ENCODE measurements around the gene ACIN1. TPM values are rescaled to one million over a fixed set of nuclear protein-coding genes. Genes with fewer than 3 reads are reported as not detected.
A peak's percentile ranks its signal among the peaks of the same experiment; 100 is the strongest.

The ACIN1 gene
- total and polyA plus RNA-seq, 9 of the 15 experiments (the other 6 are each of a cell fraction or from before 2014, with no cell fraction given): 5.0 to 196 (median 129) TPM

DNA sequence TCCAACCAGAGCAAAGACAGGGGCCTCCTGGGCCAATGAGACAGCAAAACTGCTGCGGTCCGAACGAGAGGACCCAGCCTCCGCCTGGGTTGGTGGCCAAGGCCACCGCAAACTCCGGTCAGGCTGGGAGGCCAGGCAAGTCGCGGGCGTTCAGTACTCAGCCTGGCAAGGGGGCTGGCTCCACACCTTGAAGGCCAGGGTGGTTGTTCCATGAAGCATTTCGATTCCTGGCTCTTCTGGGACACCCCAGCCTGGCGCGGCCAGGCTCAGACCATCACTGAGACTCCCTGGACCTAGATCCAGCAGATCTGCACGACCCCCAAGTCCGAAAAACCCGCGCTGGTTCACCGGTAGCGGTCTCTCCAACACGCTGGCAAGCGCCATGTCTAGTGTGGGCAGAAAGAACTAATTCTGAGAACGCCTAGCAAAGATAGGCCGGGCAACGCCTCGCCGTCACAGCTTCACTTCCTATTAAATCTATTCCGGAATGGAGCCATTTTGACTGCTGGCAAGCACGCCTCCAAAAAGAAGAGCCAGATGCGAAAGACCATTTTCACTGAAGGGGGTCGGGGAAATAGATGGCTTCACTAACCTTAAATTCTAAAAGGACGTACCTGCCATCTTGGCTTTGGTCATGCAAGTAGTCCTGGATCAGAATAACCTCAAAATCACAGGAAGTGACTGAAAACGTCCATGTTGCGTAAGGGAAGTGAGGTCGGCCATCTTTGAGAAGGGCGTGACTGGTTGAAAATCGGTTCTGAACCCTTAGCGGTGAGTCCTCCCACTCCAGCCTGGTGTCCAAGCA lies 60.2 kb downstream of the ACIN1 start, which contains the start of gene PSMB5 (continued):
- no peak for TF ChIP-seq ZNF347 (CRISPR knock-in tag; IDR thresholded peaks at IDR 0.05; ENCODE audit: low read depth)
- peak; percentile 98 for TF ChIP-seq NFRKB (IDR thresholded peaks at IDR 0.05; ENCODE audit: low read depth)
- TF ChIP-seq, protein P1, sequence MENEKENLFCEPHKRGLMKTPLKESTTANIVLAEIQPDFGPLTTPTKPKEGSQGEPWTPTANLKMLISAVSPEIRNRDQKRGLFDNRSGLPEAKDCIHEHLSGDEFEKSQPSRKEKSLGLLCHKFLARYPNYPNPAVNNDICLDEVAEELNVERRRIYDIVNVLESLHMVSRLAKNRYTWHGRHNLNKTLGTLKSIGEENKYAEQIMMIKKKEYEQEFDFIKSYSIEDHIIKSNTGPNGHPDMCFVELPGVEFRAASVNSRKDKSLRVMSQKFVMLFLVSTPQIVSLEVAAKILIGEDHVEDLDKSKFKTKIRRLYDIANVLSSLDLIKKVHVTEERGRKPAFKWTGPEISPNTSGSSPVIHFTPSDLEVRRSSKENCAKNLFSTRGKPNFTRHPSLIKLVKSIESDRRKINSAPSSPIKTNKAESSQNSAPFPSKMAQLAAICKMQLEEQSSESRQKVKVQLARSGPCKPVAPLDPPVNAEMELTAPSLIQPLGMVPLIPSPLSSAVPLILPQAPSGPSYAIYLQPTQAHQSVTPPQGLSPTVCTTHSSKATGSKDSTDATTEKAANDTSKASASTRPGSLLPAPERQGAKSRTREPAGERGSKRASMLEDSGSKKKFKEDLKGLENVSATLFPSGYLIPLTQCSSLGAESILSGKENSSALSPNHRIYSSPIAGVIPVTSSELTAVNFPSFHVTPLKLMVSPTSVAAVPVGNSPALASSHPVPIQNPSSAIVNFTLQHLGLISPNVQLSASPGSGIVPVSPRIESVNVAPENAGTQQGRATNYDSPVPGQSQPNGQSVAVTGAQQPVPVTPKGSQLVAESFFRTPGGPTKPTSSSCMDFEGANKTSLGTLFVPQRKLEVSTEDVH (IDR thresholded peaks at IDR 0.05; ENCODE audit: low read depth, partially characterized antibody): peak; percentile 78
- TF ChIP-seq, protein P2, sequence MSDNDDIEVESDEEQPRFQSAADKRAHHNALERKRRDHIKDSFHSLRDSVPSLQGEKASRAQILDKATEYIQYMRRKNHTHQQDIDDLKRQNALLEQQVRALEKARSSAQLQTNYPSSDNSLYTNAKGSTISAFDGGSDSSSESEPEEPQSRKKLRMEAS (CRISPR knock-in tag; IDR thresholded peaks at IDR 0.05): peak; percentile 75
- peak; percentile 78 for TF ChIP-seq MBD2 (IDR thresholded peaks at IDR 0.05; ENCODE audit: borderline replicate concordance, low read depth)
- TF ChIP-seq, protein P3, sequence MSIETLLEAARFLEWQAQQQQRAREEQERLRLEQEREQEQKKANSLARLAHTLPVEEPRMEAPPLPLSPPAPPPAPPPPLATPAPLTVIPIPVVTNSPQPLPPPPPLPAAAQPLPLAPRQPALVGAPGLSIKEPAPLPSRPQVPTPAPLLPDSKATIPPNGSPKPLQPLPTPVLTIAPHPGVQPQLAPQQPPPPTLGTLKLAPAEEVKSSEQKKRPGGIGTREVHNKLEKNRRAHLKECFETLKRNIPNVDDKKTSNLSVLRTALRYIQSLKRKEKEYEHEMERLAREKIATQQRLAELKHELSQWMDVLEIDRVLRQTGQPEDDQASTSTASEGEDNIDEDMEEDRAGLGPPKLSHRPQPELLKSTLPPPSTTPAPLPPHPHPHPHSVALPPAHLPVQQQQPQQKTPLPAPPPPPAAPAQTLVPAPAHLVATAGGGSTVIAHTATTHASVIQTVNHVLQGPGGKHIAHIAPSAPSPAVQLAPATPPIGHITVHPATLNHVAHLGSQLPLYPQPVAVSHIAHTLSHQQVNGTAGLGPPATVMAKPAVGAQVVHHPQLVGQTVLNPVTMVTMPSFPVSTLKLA (conservative IDR thresholded peaks at IDR 0.05): peak; percentile 65 to 85; a peak in 3 of 4 replicates
- peak; percentile 86 for TF ChIP-seq HCFC1 (IDR thresholded peaks at IDR 0.05; ENCODE audit: low read depth, low read length)
- TF ChIP-seq NFXL1 (CRISPR knock-in tag; IDR thresholded peaks at IDR 0.05): no peak
- TF ChIP-seq PHF20 (IDR thresholded peaks at IDR 0.05; ENCODE audit: partially characterized antibody): peak; percentile 51
- TF ChIP-seq POLR2G (IDR thresholded peaks at IDR 0.05; ENCODE audit: low read depth, low read length): peak; percentile 87
- TF ChIP-seq ZNF263 (CRISPR knock-in tag; IDR thresholded peaks at IDR 0.05; ENCODE audit: borderline replicate concordance): peak; percentile 88
- TF ChIP-seq NCOA6 (IDR thresholded peaks at IDR 0.05): peak; percentile 80
- TF ChIP-seq PML (IDR thresholded peaks at IDR 0.05; ENCODE audit: low read length): peak; percentile 43; the same call in 1 of the 2 replicates
- no peak for TF ChIP-seq HNRNPL (IDR thresholded peaks at IDR 0.05; ENCODE audit: low read depth, low read length)
- TF ChIP-seq TCF3 (CRISPR knock-in tag; IDR thresholded peaks at IDR 0.05): no peak
- TF ChIP-seq RBM39 (optimal IDR thresholded peaks at IDR 0.05; ENCODE audit: low read depth, low read length): no peak
- TF ChIP-seq SIN3A (IDR thresholded peaks at IDR 0.05; ENCODE audit: borderline replicate concordance in 2 of 2, control insufficient read depth in 1 of 2, low read depth in 2 of 2, low read length in 2 of 2): peak in 1 of 2 experiments; percentile 58; a peak in 2 of 4 replicates
- 0 out of 4 replicates have a peak, but pooled peaks of 1 of the 2 experiments have one; percentile 8 for TF ChIP-seq SRF (CRISPR knock-in tag; IDR thresholded peaks at IDR 0.05)
- no peak for TF ChIP-seq ZKSCAN3 (CRISPR knock-in tag; IDR thresholded peaks at IDR 0.05)
- peak; percentile 91 for TF ChIP-seq BACH1 (tag; IDR thresholded peaks at IDR 0.05)
- TF ChIP-seq HDAC2 (IDR thresholded peaks at IDR 0.05): 0 out of 2 replicates have a peak, but pooled peaks have one; percentile 27
- no peak for TF ChIP-seq BDP1 (IDR thresholded peaks at IDR 0.05; ENCODE audit: insufficient read depth, insufficient read length)
- TF ChIP-seq TBL1XR1 (IDR thresholded peaks at IDR 0.05; ENCODE audit: low read length in 2 of 2): no peak
- peak in 1 of 2 experiments; percentile 99; a peak in 2 of 4 replicates for TF ChIP-seq CSDE1 (IDR thresholded peaks at IDR 0.05)
- no peak for TF ChIP-seq ZNF778 (CRISPR knock-in tag; IDR thresholded peaks at IDR 0.05)
- TF ChIP-seq BRD9 (IDR thresholded peaks at IDR 0.05; ENCODE audit: low read depth, partially characterized antibody): peak; percentile 24

All from K562 (cell line).